A673 (cell line): Measurements from ENCODE around the gene BLVRB. TPM values are rescaled to one million over a fixed set of nuclear protein-coding genes. Genes with fewer than 3 reads are reported as not detected.

Source experiments
- Bru-seq: library from RNA; stranded (reverse); fragments of 400-500 nt; gene quantifications from one replicate; lab custom pipeline; 2021; lab: Mats Ljungman, UMichigan
- BruChase-seq, 2 experiments: library from RNA; stranded (reverse); fragments of 400-500 nt; gene quantifications; one replicate each; lab custom pipeline; 2021; lab: Mats Ljungman, UMichigan
- BruUV-seq: library from RNA; stranded (reverse); fragments of 400-500 nt; replicated peaks from 2 replicates; lab custom pipeline; 2021; lab: Mats Ljungman, UMichigan
- CTCF ChIA-PET: fragments of 300-600 bp; sonication (Branson Sonifier 250); formaldehyde crosslinking; loops from one replicate; lab custom pipeline; 2022; ENCODE audit warnings: antibody characterized with exemption; lab: Charles Lee
- POLR2A ChIA-PET: fragments of 300-600 bp; sonication (Branson Sonifier 250); formaldehyde crosslinking; loops from one replicate; lab custom pipeline; 2022; ENCODE audit warnings: antibody characterized with exemption; ENCODE audit not compliant: low non-redundant PET; lab: Charles Lee
- DNase-seq: peaks from one replicate; pipeline ENCODE4 v3.0.0-alpha.2; 2015; ENCODE audit warnings: low spot score
- H3K27ac ChIP-seq: fragments of 200-600 bp; sonication (generic); 2 replicates; pipeline ENCODE4 v1.5.1; 2016; ENCODE audit warnings: mixed run types, low read depth, mild to moderate bottlenecking, mixed read lengths, antibody characterized with exemption, low read length; ENCODE audit not compliant: poor library complexity, severe bottlenecking
- H3K27me3 ChIP-seq: fragments of 200-600 bp; sonication (generic); replicated peaks from 2 replicates; pipeline ENCODE4 v1.6.1; 2017; ENCODE audit warnings: mixed run types, low read depth, mild to moderate bottlenecking, mixed read lengths, antibody characterized with exemption, low read length; ENCODE audit not compliant: insufficient read depth, poor library complexity
- H3K36me3 ChIP-seq: fragments of 200-600 bp; sonication (generic); 2 replicates; pipeline ENCODE4 v1.6.1; 2016; ENCODE audit warnings: mixed run types, mild to moderate bottlenecking, mixed read lengths, antibody characterized with exemption, low read length; ENCODE audit not compliant: insufficient read depth, poor library complexity, severe bottlenecking
- H3K4me1 ChIP-seq: fragments of 200-600 bp; sonication (generic); 2 replicates; pipeline ENCODE4 v1.6.1; 2017; ENCODE audit warnings: mixed run types, mild to moderate bottlenecking, mixed read lengths, antibody characterized with exemption, low read length; ENCODE audit not compliant: insufficient read depth, poor library complexity, severe bottlenecking
- H3K4me3 ChIP-seq: fragments of 200-600 bp; sonication (generic); 2 replicates; pipeline ENCODE4 v1.5.1; 2016; ENCODE audit warnings: low read depth, mixed run types, mild to moderate bottlenecking, mixed read lengths, low read length; ENCODE audit not compliant: poor library complexity, severe bottlenecking
- H3K9me3 ChIP-seq: fragments of 200-600 bp; sonication (generic); 2 replicates; pipeline ENCODE4 v1.6.1; 2016; ENCODE audit warnings: mixed run types, low read depth, mild to moderate bottlenecking, mixed read lengths, antibody characterized with exemption, low read length; ENCODE audit not compliant: poor library complexity, severe bottlenecking
- CTCF ChIP-seq: fragments of 300-800, 200-600 bp; sonication (generic); conservative IDR thresholded peaks from 2 replicates; pipeline ENCODE4 v1.5.1; 2017; ENCODE audit warnings: low read depth, mild to moderate bottlenecking, antibody characterized with exemption, low read length, moderate library complexity, mixed read lengths
- EZH2 ChIP-seq: fragments of 200-600 bp; sonication (generic); IDR thresholded peaks from 2 replicates; pipeline ENCODE4 v1.6.1; 2017; ENCODE audit warnings: borderline replicate concordance, low read depth, mild to moderate bottlenecking, mixed read lengths, antibody characterized with exemption, low read length; ENCODE audit not compliant: poor library complexity, severe bottlenecking
- intact Hi-C: fragments of 100-400 bp; cut with micrococcal nuclease; formaldehyde crosslinking; loops from one replicate; pipeline ENCODE4 v1.10.0; 2022; ENCODE audit not compliant: unreplicated experiment
- long read RNA-seq: library from polyadenylated mRNA; stranded (forward); transcript quantifications from one replicate; pipeline ENCODE4 v2.0.0, GENCODE V29; 2022
- total RNA-seq: library from RNA; stranded (reverse); gene quantifications from 2 replicates; pipeline ENCODE4 v1.2.3, GENCODE V29; 2021

The BLVRB gene
- total RNA-seq (36.1 and 48.2 TPM in 2 replicates), Bru-seq, nascent RNA (percentile 48 among the genes with signal in this experiment), BruChase-seq, experiment 1, labeled RNA remaining after a 2-hour chase (percentile 49 among the genes with signal in this experiment), BruChase-seq, experiment 2, labeled RNA remaining after a 6-hour chase (percentile 53 among the genes with signal in this experiment)
- long read RNA-seq, transcript BLVRB-201 (5 exons, 873 nt), result major isoform, 92 of 93 reads
- long read RNA-seq, partial matches to known transcripts, result 0 of 93 reads
- long read RNA-seq, other reads (novel, unspliced or antisense), result 1 of 93 reads

GRCh38 chr19:40465557-40466218, at the start of gene BLVRB:
BLVRB (minus strand) TSS chr19:40465745; CDS start chr19:40465688, 57 bp downstream.
- peak; percentile 99 for DNase-seq
- H3K4me3 ChIP-seq, result peak within 1 kb of the TSS; percentile 73
- H3K27ac ChIP-seq, result peak within 1 kb of the TSS; percentile 64
- CTCF ChIA-PET, result interaction anchor here (0.5 to 1.6 kb wide), 5 partner anchors 38 to 1186 kb away, joined by 3 to 6 read pairs (median 4); no protein-coding TSS in a partner anchor
- no peaks in the 10 kb centered on the region for H3K27me3 ChIP-seq
- intact Hi-C loops, result loop anchor here (1.0 to 10.0 kb wide), 2 partner anchors 21 to 129 kb away; partner anchors contain the start of gene SERTAD3
- H3K4me1 ChIP-seq, result peaks cover 22% of the 10 kb centered on the region
- H3K9me3 ChIP-seq, result no peaks in the 10 kb centered on the region
- no TSS peak for BruUV-seq
- TF ChIP-seq EZH2 (no peak), CTCF (no peak)
- H3K36me3 ChIP-seq, result no peaks in the 10 kb centered on the region
- POLR2A ChIA-PET, result interaction anchor here (0.6 to 0.8 kb wide), 2 partner anchors 9 to 161 kb away, joined by 4 to 11 read pairs; no protein-coding TSS in a partner anchor

DNA sequence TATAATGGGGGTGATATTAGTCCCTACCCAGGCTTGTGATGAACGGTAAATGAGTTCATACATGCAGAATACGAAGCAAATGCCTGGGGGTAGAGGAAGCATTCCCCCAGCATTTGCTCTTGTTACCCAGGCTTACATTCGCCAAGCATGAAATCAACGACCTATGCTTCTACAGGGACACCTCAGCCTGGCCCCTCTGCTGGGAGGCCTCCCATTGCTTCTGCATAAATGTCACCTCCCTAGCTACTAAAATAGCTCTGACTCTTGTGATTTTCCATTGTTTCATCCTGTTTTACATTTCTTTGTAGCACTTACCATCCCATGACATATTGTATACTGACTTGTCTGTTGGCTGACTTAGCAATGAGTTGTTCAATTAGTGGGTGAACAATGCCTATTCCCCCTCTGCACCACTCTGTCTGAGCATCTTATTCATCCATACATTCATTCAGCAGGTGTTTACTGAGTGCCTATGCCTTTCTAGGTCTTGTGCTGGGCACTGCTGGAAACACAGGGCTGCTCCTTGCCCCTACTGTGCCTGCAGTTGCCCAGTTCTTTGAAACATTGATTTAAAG, 48.3 kb upstream of the BLVRB start:
- Histone ChIP-seq H3K36me3 (no peaks in the 10 kb centered on the region), H3K4me1 (no peaks in the 10 kb centered on the region), H3K27me3 (peaks cover 40% of the 10 kb centered on the region), H3K27ac (no peak overlapping the region), H3K4me3 (no peak overlapping the region), H3K9me3 (no peaks in the 10 kb centered on the region)
- ChIA-PET CTCF (interaction anchor here (0.6 kb wide), 1 partner anchor 45 kb away, joined by 4 read pairs; no protein-coding TSS in a partner anchor), POLR2A (no interaction called here)
- intact Hi-C loops, result no loop called here
- no peak for DNase-seq
- TF ChIP-seq CTCF, result no peak
- no peak for TF ChIP-seq EZH2
- BruUV-seq, result no TSS peak

- ChIA-PET CTCF (interaction anchor here (0.6 to 1.1 kb wide), 2 partner anchors 10 to 45 kb away, joined by 3 to 4 read pairs; no protein-coding TSS in a partner anchor), POLR2A (interaction anchor here (0.5 kb wide), 1 partner anchor 147 kb away, joined by 6 read pairs; no protein-coding TSS in a partner anchor)
- no peak for DNase-seq
- no peak for TF ChIP-seq EZH2
- peaks cover 40% of the 10 kb centered on the region for H3K27me3 ChIP-seq
- no peaks in the 10 kb centered on the region for H3K9me3 ChIP-seq
- no TSS peak for BruUV-seq
- no peak overlapping the region for H3K4me3 ChIP-seq
- H3K27ac ChIP-seq, result no peak overlapping the region
- H3K36me3 ChIP-seq, result no peaks in the 10 kb centered on the region
- intact Hi-C loops, result no loop called here
- no peaks in the 10 kb centered on the region for H3K4me1 ChIP-seq
Observed at GRCh38 chr19:40513345-40513678, 47.8 kb upstream of the BLVRB start.
